SKM-1 (cell line): Measurements from ENCODE around the gene CNKSR3.
A peak's percentile ranks its signal among the peaks of the same experiment; 100 is the strongest.

Experiments
- DNase-seq: peaks from one replicate; lab custom pipeline; 2025; ENCODE audit not compliant: unreplicated experiment; lab: John Stamatoyannopoulos, UW

Gene CNKSR3

DNA sequence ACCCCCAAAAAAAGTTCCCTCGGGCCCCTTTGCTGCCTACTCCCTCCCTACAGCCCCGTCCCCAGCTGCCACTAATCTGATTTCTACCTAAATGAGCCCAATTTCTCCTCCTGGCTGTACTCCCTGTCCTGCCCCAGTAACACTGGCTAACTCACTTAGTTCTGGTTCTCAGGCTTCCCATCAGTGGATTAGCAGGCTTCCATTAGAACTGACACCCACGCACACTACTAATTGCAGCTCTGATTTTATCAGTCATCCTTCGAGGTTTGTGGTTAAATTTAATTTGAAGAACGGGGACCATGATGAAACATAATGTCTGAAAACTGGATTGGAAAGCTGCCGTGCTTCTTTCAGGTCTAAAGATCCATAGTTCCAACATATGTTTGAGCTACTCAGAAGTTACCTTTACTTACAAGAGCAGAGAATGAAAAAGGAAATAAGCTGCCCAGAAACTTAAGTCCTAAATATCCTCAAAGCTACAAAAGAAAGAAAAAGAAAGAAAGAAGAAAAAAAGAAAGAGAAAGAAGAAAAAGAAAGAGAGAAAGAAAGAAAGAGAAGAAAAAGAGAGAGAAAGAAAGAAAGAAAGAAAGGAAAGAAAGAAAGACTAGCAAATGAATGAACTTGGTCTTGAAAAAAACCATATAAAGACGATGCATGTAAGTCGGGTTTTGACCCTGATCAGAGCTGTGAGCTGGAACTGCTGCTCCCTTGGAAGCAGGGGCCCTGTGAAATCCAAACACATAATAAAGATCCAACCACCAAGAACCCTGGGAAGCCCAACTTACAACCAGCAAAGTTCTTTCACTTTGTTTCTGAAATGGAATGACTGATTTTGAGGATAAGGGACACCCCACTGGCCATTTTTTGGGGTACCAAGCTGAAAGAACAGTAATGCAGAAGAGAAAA, 51.7 kb downstream of the CNKSR3 start:
- DNase-seq: no peak

DNA sequence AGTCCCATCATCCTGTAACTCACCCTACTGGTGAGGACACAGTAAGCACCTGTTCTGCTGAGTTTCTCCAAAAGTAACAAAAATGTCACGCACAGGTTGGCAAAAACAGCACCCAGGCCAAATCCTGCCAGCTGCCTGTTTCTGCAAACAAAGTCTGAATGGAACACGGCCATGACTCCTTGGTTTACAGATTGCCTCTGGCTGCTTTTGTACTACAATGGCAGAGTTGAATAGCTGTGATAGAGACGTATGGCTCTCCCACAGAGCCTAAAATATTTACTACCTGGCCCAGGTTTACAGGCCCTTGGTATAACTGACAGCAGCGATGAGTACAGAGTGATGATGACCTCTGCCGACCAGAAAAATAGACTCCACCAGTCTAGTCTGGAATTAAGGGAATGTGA, 52.6 kb downstream of the CNKSR3 start:
- no peak for DNase-seq

DNA sequence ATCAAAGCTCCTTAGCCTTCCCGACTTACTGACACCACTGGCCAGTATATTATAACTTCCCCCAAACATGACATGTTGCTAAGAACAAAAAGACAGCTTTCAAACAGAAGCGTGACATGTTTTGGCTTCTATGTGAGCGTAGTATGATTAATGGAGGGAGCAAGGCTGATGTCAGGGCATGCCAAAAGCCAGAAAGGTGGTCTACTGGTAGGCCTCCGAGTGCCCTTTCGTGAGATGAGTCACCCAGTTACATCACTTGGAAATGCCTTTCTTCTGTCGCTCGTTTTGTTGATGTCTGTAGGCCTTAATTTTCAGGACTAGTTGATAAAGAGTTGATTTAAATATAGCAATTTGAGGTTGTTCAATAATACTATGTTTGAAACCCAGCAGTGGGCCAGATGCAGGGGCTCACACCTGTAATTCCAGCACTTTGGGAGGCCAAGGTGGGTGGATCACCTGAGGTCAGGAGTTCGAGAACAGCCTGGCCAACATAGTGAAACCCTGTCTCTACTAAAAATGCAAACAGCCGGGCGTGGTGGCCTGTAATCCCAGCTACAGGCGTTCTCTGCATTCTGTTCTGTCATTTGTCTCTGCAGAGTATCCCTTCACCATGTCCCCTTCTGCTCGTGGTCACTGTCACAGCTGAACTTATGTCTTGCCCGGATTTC, 53.3 kb downstream of the CNKSR3 start:
- no peak for DNase-seq

DNA sequence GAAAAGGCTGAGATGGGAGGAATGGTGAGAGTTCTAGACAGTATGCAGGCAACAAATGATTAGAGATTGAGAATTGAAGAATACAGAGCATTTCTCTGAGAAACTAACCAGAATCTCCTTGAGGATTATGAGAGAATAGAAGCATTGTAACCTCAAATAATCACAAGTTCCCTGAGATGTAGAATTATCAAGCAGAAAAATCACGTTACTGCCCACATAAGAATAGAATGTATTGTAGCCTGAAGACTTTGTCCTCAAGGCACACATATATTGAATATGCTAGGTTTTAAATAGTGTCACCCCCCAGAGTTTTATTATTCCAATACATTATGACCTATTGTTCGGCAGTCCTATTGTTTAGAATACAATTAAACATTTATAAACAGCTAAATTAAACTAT, 57.2 kb downstream of the CNKSR3 start:
- DNase-seq: no peak

- DNase-seq: no peak
These were observed 60.0 kb downstream of the CNKSR3 start for GRCh38 chr6:154450498-154450897.

DNA sequence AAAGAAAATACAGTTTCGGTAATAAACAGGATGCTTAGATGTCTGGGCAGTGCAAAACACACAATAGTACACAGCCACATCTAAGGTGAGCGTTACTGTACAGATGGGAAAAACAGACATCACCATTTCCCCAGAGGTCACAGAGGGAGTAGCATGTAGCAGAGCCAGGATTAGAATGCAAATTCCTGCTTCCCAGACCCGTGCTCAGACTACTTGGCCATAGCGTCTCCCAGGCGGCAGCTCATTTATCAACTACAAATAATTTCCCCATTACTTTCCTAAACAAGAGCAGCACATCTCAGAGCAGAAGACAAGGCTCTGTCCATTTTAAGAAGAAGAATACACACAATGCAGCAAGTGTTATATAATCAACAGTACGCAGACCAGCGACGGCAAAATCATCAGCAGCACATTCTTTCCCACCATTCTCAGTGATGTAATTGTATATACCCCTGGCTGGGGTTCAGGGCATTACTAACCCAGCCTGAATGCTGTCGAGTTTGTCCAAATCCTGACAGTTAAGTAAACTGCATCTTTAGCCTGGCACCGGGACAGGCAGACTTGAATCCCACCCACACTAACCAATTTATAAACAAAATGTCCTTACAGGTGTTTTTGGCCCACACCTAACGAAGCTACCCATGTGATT, 61.9 kb downstream of the CNKSR3 start:
- DNase-seq: no peak

DNA sequence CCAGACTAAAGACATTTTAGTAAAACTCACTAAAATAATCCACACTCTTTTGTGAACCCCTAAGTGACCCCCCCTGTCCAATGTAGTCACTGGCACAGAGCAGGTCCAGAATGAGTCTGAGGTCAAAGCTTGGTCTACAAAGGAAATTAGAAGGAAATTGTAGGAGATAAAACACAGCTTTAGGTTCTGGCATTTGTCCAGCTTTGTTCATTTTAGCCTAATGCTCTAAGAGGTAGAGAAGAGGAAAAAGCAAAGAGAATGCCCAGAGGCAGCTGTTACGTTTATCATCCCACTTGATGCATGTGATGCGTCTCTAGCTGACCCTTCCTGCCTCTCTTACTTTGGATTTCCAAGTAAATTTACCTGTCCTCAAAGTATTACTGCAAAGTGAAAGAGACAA, 62.5 kb downstream of the CNKSR3 start:
- no peak for DNase-seq

DNA sequence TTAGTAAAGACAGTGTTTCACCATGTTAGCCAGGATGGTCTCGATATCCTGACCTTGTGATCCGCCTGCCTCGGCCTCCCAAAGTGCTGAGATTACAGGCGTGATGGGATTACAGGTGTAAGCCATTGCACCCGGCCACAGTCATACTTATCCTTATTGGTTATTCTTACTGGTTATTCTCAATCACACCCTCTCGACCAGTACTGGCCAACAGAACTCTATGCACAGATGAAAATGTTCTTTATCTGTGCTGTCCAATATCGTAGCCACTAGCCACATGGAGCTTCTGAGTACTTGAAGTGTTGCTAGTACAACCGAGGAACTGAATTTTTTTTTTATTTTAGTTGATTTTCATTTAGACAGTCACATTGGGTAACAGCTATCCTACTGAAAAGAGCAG, 63.5 kb downstream of the CNKSR3 start:
- no peak for DNase-seq

DNA sequence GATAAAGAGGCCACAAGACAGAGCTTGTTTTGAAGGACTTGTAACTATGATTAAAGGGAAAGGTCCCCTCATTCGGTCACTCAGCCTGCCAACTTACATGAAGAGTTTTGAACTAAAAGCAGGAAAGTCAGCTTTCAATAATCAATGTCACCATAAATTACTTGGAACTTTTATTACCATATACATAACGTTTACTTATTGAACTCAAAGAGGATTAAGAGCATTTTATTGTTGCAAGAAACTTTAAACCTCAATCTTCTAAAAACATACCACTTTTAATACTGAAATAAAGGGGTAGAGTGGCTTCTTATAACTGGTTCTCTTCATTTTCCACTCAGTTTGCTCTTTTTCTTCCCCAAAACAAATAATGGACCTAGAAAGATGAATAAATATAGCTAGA, 65.1 kb downstream of the CNKSR3 start:
- DNase-seq: no peak

- DNase-seq: no peak
These were observed 68.5 kb downstream of the CNKSR3 start for GRCh38 chr6:154441995-154442310.

DNA sequence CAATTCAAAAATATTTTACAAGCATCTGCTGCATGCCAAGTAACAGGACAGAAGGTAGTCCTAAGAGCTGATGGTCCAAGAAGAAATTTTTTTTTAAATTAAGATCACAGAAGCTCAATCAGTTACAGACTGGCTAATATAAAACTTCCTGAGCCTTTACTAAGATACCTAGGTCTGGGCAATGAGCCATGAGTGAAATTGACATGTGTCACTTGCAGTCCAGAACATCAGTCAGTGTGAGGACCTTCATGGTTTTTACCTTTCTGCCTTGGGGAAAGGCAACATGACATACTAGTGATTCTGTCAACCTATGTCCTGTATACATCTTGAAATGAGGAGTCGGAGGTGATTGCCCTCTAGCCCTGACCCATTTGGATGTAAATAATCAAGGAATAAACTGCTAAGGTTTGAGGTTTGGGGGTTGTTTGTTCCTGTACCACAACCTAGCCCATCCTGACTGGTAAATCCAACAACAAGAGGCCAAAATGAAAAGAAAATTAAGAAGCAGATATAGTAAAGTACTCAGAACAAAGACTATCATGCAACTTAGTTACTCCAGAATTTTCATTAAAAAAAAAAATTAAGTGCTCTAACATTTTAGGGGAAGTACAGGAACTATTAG, 70.0 kb downstream of the CNKSR3 start:
- no peak for DNase-seq

DNA sequence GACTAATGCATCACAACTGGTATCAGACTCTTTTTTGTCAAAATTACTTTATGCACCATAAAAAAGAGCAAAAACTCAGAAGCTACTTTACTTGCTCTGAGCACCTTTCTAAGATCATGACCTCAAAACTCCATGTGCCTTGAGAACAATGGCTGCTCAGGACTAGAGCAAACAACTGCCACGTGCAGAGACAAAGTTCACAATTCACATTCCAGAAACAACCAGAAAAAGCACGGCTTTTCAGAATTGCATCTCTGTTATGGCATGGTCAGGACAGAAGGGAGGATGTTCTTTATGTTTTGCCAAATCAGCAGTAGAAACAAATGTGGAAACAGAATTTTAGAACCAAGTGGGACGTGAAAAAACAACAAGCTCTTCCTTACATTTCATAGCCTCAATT, 70.5 kb downstream of the CNKSR3 start:
- no peak for DNase-seq

DNA sequence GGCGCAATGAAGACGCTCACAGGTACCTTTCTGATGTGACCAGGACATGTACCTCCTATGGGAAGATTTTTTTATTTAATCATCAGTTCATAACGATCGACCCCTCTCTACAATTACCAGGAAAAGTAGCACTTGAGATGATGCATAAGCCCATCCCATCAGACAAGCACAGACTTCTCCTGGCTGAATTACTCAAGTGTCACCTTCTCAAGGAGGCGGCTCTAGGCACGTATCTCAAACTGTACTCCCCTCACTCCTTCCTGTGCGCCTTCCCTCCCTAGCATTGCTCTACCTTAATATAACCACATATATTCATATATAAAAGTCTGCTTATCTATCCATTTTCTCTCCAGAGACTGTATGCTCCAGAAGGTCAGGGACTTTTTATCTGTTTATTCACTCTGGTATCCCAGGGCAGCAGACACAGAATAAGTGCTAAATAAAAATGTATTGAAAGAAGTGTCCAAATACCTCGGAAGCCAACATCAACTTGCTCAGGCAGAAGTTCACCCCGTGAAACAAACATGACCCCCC, 71.5 kb downstream of the CNKSR3 start:
- no peak for DNase-seq

- DNase-seq: no peak
These were observed 75.0 kb downstream of the CNKSR3 start for GRCh38 chr6:154435400-154435945.

DNA sequence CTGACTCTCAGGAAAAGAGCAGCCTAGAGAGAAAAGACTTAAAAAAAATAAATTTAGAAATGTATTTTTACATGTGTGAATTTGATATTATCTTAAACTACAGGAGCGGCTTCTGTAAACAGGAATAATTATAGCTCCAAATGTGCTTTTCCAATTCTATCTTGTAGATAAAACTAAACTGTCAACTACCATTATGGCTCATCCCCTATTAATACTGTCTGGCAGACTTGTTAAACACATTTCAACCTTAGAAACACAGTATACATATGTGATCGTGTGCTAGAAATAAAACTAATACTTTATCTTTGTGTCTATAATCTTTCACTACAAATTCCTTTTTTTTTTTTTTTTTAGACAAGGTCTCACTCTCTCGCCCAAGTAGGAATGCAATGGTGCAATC, 75.8 kb downstream of the CNKSR3 start:
- no peak for DNase-seq

DNA sequence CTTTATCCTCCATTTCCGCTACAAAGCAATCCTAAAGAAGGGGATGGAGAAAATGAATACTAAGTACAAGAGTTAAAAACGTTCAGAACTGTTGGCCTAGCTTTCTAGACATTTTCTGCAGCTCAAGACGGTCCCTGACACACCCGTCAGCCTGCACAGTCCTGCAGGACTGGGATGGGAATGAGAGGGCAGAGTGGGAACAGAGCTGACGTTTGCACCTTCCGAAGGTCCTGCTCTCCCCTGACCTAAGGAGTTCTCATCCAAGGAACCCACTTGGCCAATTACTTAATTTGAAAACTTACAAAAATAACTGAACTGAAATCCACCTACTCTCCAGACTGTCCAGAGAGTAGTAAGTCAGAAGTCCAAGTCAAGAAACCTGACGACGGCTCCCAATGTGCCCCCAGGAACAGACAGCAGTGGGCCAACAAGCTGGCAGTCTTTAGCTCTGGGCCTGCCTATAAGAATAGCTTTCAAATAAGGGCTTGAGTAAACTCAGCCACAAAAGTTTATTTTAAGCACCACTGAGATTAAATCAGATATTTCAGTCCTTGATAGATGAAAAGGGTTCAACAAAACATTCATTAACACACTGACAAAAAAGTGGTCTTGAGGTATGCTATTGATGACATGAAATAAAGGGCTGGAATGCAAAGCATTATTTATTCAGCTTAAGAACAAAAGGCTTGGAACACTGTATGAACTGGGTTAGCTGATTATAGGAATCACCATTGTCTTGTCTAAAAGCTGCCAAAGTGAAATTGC, 76.8 kb downstream of the CNKSR3 start:
- DNase-seq: no peak

DNA sequence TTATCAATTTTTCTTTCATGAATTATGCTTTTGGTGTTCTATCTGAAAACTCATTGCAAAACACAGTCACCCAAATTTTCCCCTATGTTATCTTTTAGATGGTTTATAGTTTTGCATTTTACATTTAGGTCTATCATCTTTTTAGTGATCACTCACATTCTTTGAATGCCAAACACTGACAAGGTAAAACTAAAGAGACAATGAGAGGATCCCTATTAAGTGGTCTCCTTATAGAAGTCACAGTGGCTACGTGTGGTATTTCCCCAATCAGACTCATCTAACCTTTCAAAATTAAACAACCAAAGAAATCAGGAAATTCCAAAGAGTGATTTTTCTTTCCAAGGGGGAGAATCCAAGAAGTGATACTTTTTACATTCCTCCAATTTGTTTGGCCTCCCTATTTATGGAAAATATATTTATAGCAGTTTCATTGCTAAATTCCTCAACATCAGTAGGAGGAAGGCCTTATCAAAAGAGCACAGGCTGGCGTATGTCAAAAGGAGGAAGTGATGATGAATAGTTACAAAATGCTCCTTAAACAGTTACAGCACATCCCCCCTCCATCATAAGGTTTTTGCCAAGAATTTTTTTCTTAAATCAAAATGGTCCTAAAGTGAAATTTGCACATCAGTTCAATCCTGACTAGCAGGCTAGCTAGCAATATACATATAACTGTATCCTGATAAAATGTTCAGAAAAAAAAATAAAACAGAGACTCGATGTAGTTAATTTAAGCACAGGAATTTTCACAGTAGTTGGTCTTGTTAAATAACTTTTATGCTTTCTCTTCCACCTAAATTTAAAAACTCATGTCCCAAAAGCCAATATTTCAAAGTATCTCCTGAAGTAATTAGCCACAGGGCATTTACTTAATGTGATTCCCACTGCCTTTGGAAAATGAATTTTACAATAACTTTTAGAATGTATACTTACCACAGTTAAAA, 77.7 kb downstream of the CNKSR3 start:
- DNase-seq: peak; percentile 58

GRCh38 chr6:154430481-154430919, 80.0 kb downstream of the CNKSR3 start:
- DNase-seq: no peak

- no peak for DNase-seq
These were observed 80.8 kb downstream of the CNKSR3 start for GRCh38 chr6:154429711-154430110.
